Measurements from ENCODE around the gene CBARP. TPM values are rescaled to one million over a fixed set of nuclear protein-coding genes. Genes with fewer than 3 reads are reported as not detected.
A peak's percentile ranks its signal among the peaks of the same experiment; 100 is the strongest.

The CBARP gene
- total RNA-seq, 6 donors from 2014 or later: 0.30 to 1.8 (median 1.0) TPM; not detected in 2

DNA sequence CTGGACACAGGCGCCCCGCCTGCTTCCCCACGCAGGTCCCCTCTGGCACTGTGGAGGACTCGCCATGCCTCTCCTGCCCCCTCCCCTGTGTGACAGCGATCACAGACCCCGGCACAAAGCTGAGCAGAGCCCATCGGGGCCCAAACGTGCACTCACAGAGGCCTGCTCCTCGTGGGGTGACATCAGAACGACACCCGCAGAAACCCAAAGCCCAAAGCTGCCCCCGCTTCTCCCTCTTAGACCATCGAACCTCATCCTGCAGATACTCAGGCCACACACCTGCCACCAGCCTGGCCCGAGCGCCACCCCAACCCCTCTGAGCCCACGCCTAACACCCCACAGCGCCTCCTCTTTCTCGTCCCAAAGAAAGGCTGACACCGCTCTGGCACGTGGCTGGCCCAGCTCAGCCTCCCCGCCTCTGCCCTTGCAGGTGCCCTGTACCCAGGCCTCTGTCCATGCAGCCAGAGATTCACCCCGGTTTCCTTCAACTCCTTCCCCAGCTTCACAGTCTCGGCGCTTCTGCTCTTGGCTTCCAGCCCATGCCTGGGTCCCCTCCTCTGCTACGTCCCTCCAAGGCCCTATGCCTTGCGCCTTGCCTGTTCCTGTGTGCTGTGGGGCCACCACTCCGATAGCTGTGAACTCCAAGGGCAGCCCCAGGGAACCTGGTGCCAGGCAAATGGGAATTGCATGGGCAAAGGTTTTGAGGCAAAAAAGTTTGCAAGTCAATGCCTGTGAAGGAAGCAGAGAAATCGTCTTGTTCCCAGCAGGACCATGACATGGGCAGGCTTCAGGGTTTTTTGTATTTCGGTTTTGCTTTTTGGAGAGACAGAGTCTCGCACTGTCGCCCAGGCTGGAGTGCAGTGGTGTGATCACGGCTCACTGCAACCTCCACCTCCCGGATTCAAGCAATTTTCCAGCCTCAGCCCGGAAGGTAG is 831 bp upstream of the CBARP start:
- Histone ChIP-seq H3K27me3 (peaks cover 0 to 9% (median 3%) of the 10 kb centered on the region in 4 donors), H3K4me1 (peaks cover 47 to 67% (median 52%) of the 10 kb centered on the region in 4 donors), H3K4me3 (peak overlapping the region in 3 of 4 donors; percentile 51 to 53 (median 53)), H3K9me3 (no peaks in the 10 kb centered on the region), H3K36me3 (no peaks in the 10 kb centered on the region), H3K27ac (peak overlapping the region in 2 of 4 donors; percentile 4 to 24)
- DNase-seq: peak in 1 of 2 donors; percentile 82
- ATAC-seq (ENCODE audit: low FRiP score in 2 of 2): no peak
- WGBS, 2 donors: 61 to 65% methylated on average over 32 to 34 of the region's 34 CpGs
- TF ChIP-seq EP300 (IDR thresholded peaks at IDR 0.05): no peak
- TF ChIP-seq, protein P1, sequence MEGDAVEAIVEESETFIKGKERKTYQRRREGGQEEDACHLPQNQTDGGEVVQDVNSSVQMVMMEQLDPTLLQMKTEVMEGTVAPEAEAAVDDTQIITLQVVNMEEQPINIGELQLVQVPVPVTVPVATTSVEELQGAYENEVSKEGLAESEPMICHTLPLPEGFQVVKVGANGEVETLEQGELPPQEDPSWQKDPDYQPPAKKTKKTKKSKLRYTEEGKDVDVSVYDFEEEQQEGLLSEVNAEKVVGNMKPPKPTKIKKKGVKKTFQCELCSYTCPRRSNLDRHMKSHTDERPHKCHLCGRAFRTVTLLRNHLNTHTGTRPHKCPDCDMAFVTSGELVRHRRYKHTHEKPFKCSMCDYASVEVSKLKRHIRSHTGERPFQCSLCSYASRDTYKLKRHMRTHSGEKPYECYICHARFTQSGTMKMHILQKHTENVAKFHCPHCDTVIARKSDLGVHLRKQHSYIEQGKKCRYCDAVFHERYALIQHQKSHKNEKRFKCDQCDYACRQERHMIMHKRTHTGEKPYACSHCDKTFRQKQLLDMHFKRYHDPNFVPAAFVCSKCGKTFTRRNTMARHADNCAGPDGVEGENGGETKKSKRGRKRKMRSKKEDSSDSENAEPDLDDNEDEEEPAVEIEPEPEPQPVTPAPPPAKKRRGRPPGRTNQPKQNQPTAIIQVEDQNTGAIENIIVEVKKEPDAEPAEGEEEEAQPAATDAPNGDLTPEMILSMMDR (IDR thresholded peaks at IDR 0.05): no peak
- TF ChIP-seq POLR2A (IDR thresholded peaks at IDR 0.05): no peak
- TF ChIP-seq POLR2AphosphoS5 (IDR thresholded peaks at IDR 0.05): no peak

DNA sequence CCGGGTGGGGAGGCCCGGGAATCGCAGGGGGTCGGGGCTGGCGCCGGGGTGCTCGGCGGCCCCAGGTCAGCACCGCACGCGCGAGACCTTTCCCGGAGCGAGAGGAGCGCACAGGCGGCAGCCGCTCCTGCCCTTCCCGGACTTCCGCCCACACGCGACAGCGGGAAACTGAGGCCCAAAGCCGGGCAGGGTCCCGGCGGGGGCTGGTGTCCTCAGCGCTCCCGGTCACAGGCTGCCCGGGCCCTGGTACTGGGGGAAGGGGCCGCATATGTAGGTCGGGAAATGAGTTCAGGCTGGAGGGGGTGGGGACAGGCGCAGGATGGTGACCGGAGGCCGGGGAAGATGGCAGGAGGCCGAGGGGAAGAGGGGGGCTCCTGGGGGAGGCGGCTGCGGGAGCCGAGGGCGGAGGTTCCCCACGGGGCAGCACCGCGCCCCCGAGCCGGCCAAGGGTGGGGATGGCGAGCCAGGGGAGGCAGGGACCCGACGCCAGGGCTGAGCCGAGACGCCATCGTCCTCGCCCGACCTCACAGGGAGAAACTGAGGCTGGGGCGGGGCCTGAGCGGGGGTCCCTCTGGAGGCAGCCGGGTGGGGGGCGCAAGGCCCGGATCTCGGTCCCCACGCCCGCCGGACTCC is 662 bp downstream of the CBARP start:
- H3K4me1 ChIP-seq: peaks cover 47 to 67% (median 52%) of the 10 kb centered on the region in 4 donors
- no peak for ATAC-seq (ENCODE audit: low FRiP score in 2 of 2)
- WGBS, 2 donors: 2% methylated on average over 20 of the region's 60 CpGs; no CpG with 5 or more reads in 1 of the 2 donors
- TF ChIP-seq POLR2A (IDR thresholded peaks at IDR 0.05) (no peak), EP300 (IDR thresholded peaks at IDR 0.05) (no peak), POLR2AphosphoS5 (IDR thresholded peaks at IDR 0.05) (no peak)
- TF ChIP-seq, protein P1 (IDR thresholded peaks at IDR 0.05): no peak
- H3K9me3 ChIP-seq: no peaks in the 10 kb centered on the region
- H3K36me3 ChIP-seq: no peaks in the 10 kb centered on the region
- peak overlapping the region in 1 of 4 donors; percentile 72 for H3K27ac ChIP-seq
- peak overlapping the region; percentile 25 to 53 (median 52) for H3K4me3 ChIP-seq
- peaks cover 0 to 9% (median 3%) of the 10 kb centered on the region in 4 donors for H3K27me3 ChIP-seq
- DNase-seq: peak in 1 of 2 donors; percentile 87

DNA sequence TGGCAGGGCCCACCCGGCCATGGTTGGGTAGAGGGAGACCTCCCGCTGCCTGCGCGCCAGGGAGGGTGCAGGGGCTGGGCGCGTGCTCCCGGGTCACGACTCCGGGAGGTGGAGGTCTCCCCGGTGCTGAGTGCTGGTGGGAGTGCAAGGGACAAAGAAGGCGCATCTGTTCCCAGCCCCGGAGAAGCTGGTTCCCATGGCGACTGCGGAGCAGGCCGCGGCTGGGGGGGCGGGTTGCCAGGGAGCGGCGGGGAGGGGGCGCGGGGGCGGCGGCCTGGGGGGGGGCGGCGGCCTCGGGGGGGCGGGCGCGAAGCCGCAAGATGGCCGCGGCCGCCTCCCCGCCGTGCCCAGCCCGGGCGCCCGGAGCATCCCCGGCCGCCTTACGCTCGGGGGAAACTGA is 1.2 kb downstream of the CBARP start:
- H3K4me1 ChIP-seq: peaks cover 47 to 68% (median 51%) of the 10 kb centered on the region in 4 donors
- H3K4me3 ChIP-seq: peak overlapping the region in 3 of 4 donors; percentile 51 to 53 (median 53)
- H3K27me3 ChIP-seq: peaks cover 0 to 9% (median 3%) of the 10 kb centered on the region in 4 donors
- DNase-seq (no peak), ATAC-seq (ENCODE audit: low FRiP score in 2 of 2) (no peak)
- no peaks in the 10 kb centered on the region for H3K36me3 ChIP-seq
- WGBS, 2 donors: 25% methylated on average over 35 of the region's 42 CpGs; no CpG with 5 or more reads in 1 of the 2 donors
- TF ChIP-seq EP300 (IDR thresholded peaks at IDR 0.05): no peak
- no peak for TF ChIP-seq POLR2A (IDR thresholded peaks at IDR 0.05)
- TF ChIP-seq, protein P1 (IDR thresholded peaks at IDR 0.05): no peak
- TF ChIP-seq POLR2AphosphoS5 (IDR thresholded peaks at IDR 0.05): no peak
- no peak overlapping the region for H3K27ac ChIP-seq
- no peaks in the 10 kb centered on the region for H3K9me3 ChIP-seq

DNA sequence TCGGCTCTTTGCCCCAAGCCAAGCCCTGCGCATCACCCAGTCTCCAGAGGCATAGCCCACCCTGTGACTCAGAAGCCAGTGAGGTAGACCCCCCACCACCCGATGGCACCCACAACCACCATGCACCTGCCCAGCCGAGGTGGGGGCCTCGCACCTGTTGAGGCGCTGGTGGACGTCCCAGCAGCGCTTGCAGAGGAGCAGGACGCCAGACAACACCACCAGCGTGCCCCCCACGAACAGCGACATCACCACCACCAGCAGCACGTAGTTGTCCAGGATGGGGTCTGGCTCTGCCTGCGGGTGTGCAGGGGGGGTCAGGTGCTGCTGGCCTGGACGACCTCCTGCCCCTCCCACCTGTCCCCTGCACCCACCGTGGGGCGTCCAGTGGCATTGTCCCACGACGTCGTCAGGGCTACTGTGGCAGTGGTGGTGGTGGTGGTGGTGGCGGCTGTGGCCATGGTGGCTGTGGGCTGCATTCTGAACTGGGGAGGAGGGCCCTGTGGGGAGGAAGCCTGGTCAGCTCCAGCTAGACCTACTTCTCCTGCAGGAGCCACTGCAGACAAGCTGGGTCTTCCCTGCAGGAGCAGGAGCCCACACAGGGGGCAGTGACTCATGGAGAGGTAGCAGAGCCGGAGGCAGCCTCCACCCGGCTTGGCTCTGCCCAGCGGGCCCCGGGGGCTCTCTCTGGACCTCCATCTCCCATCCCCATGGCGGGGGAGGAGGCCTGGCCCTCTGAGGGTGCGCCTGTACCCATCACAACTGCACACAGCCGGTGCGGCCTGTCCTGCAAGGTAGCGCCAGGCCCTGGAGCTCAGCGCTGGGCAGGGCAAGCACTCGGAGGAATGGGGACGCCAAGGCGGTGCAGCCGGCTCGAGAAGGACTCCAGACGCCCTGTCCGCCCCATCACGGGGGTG is 1.9 kb downstream of the CBARP start:
- Histone ChIP-seq H3K4me1 (peaks cover 44 to 65% (median 45%) of the 10 kb centered on the region in 4 donors), H3K4me3 (no peak overlapping the region), H3K27me3 (peaks cover 0 to 9% (median 3%) of the 10 kb centered on the region in 4 donors), H3K36me3 (no peaks in the 10 kb centered on the region), H3K9me3 (no peaks in the 10 kb centered on the region), H3K27ac (no peak overlapping the region)
- TF ChIP-seq, protein P1 (IDR thresholded peaks at IDR 0.05): no peak
- TF ChIP-seq POLR2AphosphoS5 (IDR thresholded peaks at IDR 0.05): no peak
- no peak for TF ChIP-seq EP300 (IDR thresholded peaks at IDR 0.05)
- TF ChIP-seq POLR2A (IDR thresholded peaks at IDR 0.05): no peak
- peak in 1 of 2 donors; percentile 80 for DNase-seq
- ATAC-seq (ENCODE audit: low FRiP score in 2 of 2): no peak
- 83 to 89% methylated on average over 6 to 33 of the region's 39 CpGs for WGBS, 2 donors

All from upper lobe of left lung (tissue), 6 donors.